CD4-positive, alpha-beta T cell treated with Interleukin-21 for 1 hour (primary cell): ENCODE data around the gene C19orf25.

Experiments
- DNase-seq: peaks from one replicate; pipeline ENCODE4 v3.0.0-alpha.2; 2020

The C19orf25 gene

GRCh38 chr19:1460033-1460995, 18.7 kb downstream of the C19orf25 start:
- DNase-seq: no peak

DNA sequence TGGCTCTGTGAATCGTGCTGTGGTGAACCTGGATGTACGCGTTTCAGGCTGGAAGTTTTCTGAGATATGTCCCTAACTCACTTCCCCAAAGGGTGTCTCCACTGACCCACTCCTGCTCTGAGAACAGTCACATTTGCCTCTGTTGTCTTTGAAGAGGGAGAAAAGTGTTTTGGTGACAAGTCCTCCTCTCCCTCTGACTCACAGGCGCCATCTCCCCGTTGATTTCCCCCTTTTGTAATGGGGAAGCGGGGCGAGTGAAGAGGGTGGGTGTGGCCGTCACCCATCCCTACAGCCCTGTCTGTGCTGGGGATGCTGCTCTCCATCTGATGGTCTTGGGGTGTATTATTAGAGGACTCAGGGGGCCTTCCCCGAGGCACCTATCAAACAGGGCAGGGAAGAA, 19.5 kb downstream of the C19orf25 start:
- DNase-seq: no peak

GRCh38 chr19:1457892-1458291, 21.1 kb downstream of the C19orf25 start:
- DNase-seq: no peak

DNA sequence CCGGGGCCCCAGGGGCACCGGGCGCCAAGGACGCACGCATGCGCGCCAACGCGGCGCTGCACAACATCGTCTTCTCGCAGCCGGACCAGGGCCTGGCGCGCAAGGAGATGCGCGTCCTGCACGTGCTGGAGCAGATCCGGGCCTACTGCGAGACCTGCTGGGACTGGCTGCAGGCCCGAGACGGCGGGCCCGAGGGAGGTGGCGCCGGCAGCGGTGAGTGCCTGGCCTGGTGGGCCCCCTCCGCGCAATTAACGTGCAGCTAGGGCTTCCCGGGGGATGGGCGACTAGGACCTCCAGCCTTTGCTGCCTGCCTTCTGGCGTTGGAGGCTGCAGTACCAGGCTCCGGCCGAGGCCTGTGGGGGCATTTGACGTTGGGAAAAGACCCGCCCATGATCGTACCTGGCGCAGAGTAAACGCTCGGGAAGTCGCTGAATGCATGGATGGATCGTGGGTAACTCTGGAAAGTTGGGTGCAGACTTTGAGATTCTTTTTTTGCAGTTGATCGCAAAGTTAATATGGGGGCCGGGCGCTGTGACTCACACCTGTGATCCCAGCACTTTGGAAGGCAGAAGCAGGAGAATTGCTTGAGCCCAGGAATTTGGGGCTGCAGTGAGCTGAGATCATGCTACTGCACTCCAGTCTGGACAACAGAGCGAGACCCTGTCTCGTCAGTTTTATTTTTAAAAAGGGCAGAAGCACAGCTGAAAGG, 21.8 kb downstream of the C19orf25 start:
- no peak for DNase-seq

DNA sequence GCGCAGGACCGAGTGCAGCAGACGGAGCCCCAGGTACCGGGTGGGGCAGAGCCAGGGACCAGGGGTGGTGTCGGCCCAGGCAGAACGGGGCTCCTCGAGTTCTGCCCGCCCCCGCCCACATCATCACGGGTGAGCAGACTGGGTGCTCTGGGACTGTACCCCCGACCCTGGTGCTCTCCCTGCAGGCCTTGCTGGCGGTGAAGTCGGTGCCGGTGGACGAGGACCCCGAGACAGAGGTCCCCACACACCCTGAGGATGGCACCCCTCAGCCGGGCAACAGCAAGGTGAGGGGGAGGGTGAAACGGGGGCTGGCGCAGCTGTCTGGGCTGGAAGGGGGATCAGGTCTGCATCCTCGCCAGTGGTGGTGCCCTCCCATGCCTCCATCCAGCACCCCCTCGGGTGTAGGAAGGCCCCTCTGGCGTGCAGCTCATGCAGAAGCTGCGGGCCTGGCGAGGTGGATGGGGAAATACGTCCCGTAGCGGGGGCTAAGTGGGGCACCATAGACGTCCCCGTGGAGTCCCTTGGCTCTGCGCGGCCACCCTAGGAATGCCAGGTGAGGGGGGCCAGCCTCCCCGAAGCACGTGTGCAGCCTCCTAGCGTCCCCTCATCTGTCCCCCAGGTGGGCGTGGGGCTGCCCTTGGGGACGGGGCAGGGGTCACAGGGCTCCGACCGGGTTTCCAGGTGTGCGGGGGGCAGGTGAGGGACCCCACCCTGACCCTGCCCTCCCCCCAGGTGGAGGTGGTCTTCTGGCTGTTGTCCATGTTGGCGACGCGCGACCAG, 22.7 kb downstream of the C19orf25 start:
- no peak for DNase-seq

DNA sequence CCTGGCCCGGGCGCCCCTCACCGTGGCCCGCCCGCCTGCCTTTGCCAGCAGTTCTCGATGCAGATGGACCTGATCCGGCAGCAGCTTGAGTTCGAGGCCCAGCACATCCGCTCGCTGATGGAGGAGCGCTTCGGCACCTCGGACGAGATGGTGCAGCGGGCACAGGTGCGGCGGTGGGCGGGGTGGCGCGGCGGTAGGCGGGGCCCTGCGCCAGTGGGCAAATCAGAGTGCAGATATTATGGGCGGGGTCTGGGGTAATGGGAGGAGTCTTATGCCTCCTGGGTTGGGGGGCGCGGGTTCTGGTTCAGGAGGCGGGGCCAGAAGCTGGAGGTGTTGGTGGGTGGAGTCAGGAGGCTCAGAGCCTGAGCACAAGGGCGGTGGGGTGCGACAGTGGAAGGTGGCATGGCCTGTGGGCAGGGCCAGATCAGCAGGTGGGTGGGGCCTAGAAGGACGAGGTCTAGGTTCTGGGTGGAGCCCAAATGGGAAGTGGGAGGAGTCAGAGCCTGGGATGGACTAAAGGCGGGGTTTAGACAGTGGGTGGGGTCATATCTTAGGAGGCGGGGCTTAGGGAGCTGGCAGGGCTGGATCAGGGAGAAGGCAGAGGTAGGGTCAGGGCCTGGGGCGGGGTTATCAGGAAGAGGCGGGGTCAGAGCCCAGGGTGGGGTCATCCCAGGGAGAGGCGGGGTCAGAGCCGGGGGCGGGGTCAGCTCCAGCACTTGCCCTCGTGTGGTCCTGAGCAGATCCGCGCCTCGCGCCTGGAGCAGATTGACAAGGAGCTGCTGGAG, 23.5 kb downstream of the C19orf25 start:
- DNase-seq: peak; percentile 66

GRCh38 chr19:1455002-1455335, 24.0 kb downstream of the C19orf25 start:
- DNase-seq: no peak

DNA sequence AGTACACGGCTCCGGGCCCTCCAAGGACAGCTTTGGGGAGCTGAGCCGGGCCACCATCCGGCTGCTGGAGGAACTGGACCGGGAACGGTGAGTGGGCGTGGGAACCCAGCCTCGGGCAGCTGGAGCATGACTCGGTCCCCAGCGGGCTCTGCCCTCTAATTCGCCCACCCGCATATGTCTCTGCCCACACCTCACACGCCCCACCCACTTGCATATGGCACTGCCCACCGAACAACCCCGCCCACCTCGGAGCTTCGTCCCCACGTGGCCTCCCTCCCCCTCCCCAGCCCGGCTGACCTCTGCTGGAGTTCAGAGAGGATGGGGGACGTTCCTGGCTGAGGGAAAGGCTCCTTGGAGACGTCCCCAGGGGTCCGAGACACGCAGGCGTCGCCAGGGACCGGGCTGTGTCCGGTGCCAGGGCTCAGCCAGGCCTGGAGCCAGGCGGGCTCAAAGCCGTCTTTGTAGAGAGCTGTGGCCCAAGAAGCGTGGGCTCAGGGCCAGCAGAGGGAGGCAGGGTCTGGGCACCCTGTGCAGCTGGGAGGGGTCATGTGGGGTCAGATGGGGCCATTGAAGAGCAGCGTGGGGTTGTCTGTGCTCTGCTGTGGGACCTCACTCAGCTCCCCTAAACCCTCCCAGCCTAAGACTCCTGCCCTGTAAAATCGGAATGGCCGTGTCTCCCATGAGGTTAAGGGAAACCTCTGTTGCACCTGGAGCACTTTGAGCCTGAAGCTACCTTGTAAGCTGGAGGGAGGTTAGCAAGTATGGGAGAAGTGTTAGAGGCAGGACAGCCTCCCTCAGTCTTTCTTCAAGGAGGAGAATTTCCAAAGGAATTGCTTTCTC, 25.3 kb downstream of the C19orf25 start:
- DNase-seq: peak; percentile 22

- DNase-seq: no peak
These were observed 26.1 kb downstream of the C19orf25 start for GRCh38 chr19:1452802-1453524.

GRCh38 chr19:1451916-1452801, 26.9 kb downstream of the C19orf25 start:
- no peak for DNase-seq

- DNase-seq: no peak
These were observed 28.0 kb downstream of the C19orf25 start for GRCh38 chr19:1450735-1451731.

DNA sequence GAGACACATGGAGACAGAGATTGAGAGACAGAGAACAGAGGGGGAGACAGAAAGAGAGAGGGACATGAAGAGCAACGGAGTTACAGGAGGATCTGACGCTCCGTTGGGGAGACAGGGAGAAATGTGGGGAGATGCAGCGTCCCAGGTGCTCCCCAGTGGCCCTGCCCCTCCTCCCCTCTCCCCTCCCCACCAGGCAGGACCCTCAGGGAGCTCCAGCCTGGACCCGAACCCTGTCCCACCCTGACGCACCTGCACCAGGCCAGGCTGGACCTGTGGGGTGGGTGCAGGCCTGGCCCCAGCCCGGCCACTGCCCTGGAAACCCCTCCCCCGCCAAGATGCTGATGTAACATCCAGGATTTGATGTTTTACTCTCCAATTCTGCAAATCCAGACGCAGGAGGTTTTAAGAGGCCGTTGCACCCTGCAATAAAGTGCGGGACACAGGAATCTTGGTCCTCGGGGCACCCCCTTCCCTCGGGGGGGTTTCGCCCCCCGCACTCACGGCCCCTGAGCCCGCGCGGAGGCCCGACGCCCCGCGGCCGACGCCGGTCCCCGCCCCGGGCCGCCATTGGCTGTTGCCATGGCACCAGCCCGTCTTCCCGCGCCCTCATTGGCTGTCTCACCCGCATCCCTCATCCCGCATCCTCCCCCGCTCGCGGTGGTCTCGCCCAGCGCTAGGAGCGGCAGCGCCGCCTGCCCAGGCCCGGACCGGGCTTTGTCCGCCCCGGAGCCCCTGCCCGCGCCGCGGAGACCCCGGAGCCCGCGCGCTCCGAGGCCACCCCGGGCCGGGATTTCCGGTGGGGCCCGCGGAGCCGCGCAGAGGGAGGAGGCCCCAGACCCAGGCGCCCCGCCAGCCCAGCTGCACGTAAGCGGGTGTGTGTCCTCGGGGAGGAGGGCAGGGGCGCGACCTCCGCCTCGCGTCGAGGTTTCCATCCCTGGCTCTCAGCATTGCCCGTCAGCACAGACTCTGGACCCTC, 29.3 kb downstream of the C19orf25 start, which contains the start of gene APC2:
Gene APC2 (plus strand): TSS at position 655 of the 976 bp plus-strand sequence. CDS start 2,881 bp downstream, outside the sequence.
- peak; percentile 40 for DNase-seq

DNA sequence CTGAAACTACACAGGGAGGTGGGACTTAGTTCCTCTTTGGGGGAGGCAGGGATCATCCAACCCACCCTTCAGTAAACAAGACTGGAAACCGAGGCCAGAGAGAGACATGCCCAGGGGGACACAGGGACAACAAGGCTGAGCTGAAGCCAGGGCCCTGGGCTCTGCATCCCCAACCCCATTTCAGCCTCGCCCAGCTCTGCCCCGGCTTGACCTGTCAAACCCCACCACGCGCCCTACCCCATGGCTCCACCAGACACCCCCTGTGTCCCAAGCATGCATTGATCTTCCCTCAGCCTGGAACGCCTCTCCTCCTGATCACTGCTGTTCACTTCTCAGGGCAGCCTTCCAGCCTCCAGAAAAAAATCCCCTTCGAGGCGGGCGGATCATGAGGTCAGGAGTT, 31.1 kb downstream of the C19orf25 start:
- DNase-seq: no peak

DNA sequence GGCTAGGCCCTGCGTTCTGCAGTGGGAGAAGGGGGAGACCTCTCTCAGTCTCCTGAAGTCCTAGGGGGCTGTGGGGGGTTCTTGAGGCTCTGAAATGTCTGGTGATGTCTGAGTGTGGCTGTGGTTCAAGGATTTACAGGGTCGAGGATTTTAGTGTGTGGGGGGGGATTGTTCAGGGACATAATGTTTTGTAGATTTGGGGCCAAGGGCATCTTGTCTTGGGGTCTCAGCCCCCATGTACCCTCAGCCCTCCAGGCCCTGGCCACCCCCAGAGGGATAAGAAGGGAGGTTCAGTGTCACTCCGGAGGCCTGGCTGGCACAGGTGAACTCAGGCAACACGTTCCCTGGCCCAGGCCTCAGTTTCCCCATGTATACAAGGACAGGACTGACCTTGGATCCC, 31.5 kb downstream of the C19orf25 start:
- DNase-seq: no peak

GRCh38 chr19:1446713-1447481, 32.1 kb downstream of the C19orf25 start:
- peak; percentile 24 for DNase-seq
